OCI-LY1 (cell line): Measurements from ENCODE around the gene KIRREL3.

ENCODE experiments used
- CTCF ChIP-seq: fragments of 200-600 bp; sonication (generic), shearing (Covaris generic); IDR thresholded peaks from 2 replicates; pipeline ENCODE4 v1.5.1; 2017; ENCODE audit warnings: mild to moderate bottlenecking, antibody characterized with exemption, low read length, moderate library complexity, mixed read lengths
- EZH2 ChIP-seq: fragments of 200-600 bp; sonication (generic), shearing (Covaris generic); IDR thresholded peaks from 2 replicates; pipeline ENCODE4 v1.8.0; 2017; ENCODE audit warnings: borderline replicate concordance, mixed run types, mild to moderate bottlenecking, antibody characterized with exemption, low read length, moderate library complexity, mixed read lengths

GRCh38 chr11:126710804-126711399 lies 289.7 kb downstream of the KIRREL3 start:
- TF ChIP-seq CTCF (no peak), EZH2 (no peak)
